Measurements from ENCODE around the gene SBSN. TPM values are rescaled to one million over a fixed set of nuclear protein-coding genes. Genes with fewer than 3 reads are reported as not detected.

Gene SBSN
- total and polyA plus RNA-seq, 10 of the 15 experiments (the other 5 are each of a cell fraction or from before 2014, with no cell fraction given), result 0.09 TPM; not detected in 9

DNA sequence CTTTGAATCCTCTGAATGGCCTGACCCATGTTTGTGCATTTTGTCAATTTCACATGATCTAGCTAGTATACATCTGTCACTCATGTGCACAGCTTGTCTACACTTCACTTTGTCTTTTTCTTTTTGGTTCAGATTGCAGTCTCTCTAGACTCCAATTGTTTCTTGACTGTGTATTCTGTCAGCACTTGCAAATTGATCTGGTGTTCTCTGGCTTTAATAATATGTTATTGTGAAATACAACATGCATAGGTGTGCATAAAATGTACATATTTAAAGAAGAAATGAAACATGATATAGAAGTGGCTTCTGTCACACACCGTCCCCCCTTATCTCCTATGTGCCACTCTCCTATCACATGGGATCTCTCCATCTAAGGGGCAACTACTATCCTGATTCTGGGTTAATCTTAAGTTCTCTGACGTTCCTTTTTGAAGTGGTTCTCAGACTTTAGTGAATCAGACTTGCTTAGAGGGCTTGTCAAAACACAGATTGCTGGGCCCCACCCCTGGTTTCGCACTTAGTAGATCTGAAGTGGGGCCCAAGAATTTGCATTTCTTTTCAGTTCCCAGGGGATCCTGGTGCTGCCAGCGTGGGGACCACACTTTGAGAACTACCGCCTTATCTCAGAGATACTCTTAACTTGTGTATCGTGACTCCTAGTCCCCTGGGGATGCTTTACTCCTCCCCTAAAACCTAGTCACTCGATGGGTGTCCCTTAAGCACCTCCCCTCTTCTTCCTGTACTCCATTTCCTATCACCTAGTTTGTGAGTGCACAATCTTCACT, 43.7 kb downstream of the SBSN start:
- ChIA-PET RAD21 (ENCODE audit: unreplicated experiment) (interaction anchor here (0.7 to 2.1 kb wide), 6 partner anchors 10 to 210 kb away, joined by 3 to 8 read pairs (median 4); no protein-coding TSS in a partner anchor), POLR2A (interaction anchor here (0.6 to 0.8 kb wide), 3 partner anchors 13 to 60 kb away, joined by 3 to 4 read pairs (median 3); no protein-coding TSS in a partner anchor), SMC1A (ENCODE audit: uncharacterized antibody, unreplicated experiment) (interaction anchor here (0.6 to 4.1 kb wide), 8 partner anchors 9 to 161 kb away, joined by 3 to 21 read pairs (median 4); no protein-coding TSS in a partner anchor), CTCF (interaction anchor here (1.0 to 5.4 kb wide), 3 partner anchors 11 to 131 kb away, joined by 3 to 55 read pairs (median 6); no protein-coding TSS in a partner anchor)
- intact Hi-C loops (cut with micrococcal nuclease; ENCODE audit: unreplicated experiment) (no loop called here), in situ Hi-C loops (cut with MboI) (no loop called here)
- Histone ChIP-seq H3K27me3 (replicated peaks in 1 of 2; ENCODE audit: control insufficient read depth in 2 of 2, insufficient read depth in 2 of 2, low read length in 1 of 2) (no peaks in the 10 kb centered on the region), H3K9me3 (replicated peaks; ENCODE audit: control insufficient read depth, insufficient read depth, low read length) (no peaks in the 10 kb centered on the region), H3K27ac (ENCODE audit: control insufficient read depth, insufficient read depth) (0 out of 2 replicates have a peak overlapping the region, but pooled peaks have one; percentile 17), H3K4me2 (ENCODE audit: control insufficient read depth, insufficient read depth) (peak overlapping the region; percentile 32; the same call in 1 of the 2 replicates), H3K4me1 (ENCODE audit: control insufficient read depth, insufficient read depth, low read length) (peaks cover 14% of the 10 kb centered on the region), H3K4me3 (no peak overlapping the region), H3K9ac (ENCODE audit: control insufficient read depth, insufficient read depth, low read length) (no peak overlapping the region), H2AFZ (ENCODE audit: control insufficient read depth, low read depth, low read length) (peak overlapping the region; percentile 75), H3K79me2 (ENCODE audit: control insufficient read depth, insufficient read depth, low read length) (no peaks in the 10 kb centered on the region), H3K36me3 (ENCODE audit: control insufficient read depth in 2 of 2, insufficient read depth in 2 of 2, low read length in 1 of 2) (no peaks in the 10 kb centered on the region), H4K20me1 (ENCODE audit: control insufficient read depth, insufficient read depth) (no peaks in the 10 kb centered on the region)
- BruUV-seq (replicated peaks), result no TSS peak
- WGBS (ENCODE audit: insufficient coverage, insufficient replicate concordance, low lambda C conversion rate, missing lambda C conversion rate), result 1% methylated on average over 7 of the region's 7 CpGs
- FAIRE-seq (peak; percentile 94), DNase-seq (ENCODE audit: low read depth, low spot score) (peak; percentile 85), ATAC-seq (peak; percentile 99)
- TF ChIP-seq RUNX3 (IDR thresholded peaks at IDR 0.05; ENCODE audit: low read length) (peak; percentile 59), CTCF (IDR thresholded peaks at IDR 0.05 in 2 of 3, conservative IDR thresholded peaks at IDR 0.05 in 1 of 3; ENCODE audit: control insufficient read depth in 2 of 3, extremely low read depth in 1 of 3, insufficient read depth in 1 of 3, low read depth in 3 of 3, low read length in 3 of 3) (no peak), BHLHE40 (IDR thresholded peaks at IDR 0.05; ENCODE audit: borderline replicate concordance in 1 of 2, low read depth in 2 of 2, low read length in 1 of 2) (peak; percentile 69 to 80; a peak in 2 of 4 replicates), TCF12 (IDR thresholded peaks at IDR 0.05; ENCODE audit: low read depth, low read length) (peak; percentile 75), SP1 (IDR thresholded peaks at IDR 0.05; ENCODE audit: low read depth, low read length) (peak; percentile 24), NFYB (IDR thresholded peaks at IDR 0.05; ENCODE audit: insufficient read depth, low read depth, low read length) (no peak), ZSCAN29 (IDR thresholded peaks at IDR 0.05) (no peak), ATF7 (IDR thresholded peaks at IDR 0.05; ENCODE audit: low read depth) (peak; percentile 54), ZBED1 (IDR thresholded peaks at IDR 0.05; ENCODE audit: borderline replicate concordance) (peak; percentile 75; the same call in 1 of the 2 replicates), YBX1 (IDR thresholded peaks at IDR 0.05) (0 out of 2 replicates have a peak, but pooled peaks have one; percentile 71), SMAD1 (IDR thresholded peaks at IDR 0.05; ENCODE audit: low read depth, partially characterized antibody) (peak; percentile 20), HDAC6 (IDR thresholded peaks at IDR 0.05; ENCODE audit: unreplicated experiment) (no peak), CREB1 (IDR thresholded peaks at IDR 0.05; ENCODE audit: low read depth) (peak; percentile 40; the same call in 1 of the 2 replicates), ZNF24 (IDR thresholded peaks at IDR 0.05) (peak; percentile 83), RB1 (IDR thresholded peaks at IDR 0.05; ENCODE audit: borderline replicate concordance) (peak; percentile 93; the same call in 1 of the 2 replicates), RELB (IDR thresholded peaks at IDR 0.05; ENCODE audit: low read depth) (peak; percentile 57; the same call in 1 of the 2 replicates), EED (IDR thresholded peaks at IDR 0.05; ENCODE audit: low read depth) (0 out of 2 replicates have a peak, but pooled peaks have one; percentile 41), POU2F2 (IDR thresholded peaks at IDR 0.05; ENCODE audit: borderline replicate concordance, low read depth, low read length) (peak; percentile 82; the same call in 1 of the 3 replicates)
- TF ChIP-seq, protein P1, sequence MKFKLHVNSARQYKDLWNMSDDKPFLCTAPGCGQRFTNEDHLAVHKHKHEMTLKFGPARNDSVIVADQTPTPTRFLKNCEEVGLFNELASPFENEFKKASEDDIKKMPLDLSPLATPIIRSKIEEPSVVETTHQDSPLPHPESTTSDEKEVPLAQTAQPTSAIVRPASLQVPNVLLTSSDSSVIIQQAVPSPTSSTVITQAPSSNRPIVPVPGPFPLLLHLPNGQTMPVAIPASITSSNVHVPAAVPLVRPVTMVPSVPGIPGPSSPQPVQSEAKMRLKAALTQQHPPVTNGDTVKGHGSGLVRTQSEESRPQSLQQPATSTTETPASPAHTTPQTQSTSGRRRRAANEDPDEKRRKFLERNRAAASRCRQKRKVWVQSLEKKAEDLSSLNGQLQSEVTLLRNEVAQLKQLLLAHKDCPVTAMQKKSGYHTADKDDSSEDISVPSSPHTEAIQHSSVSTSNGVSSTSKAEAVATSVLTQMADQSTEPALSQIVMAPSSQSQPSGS (IDR thresholded peaks at IDR 0.05; ENCODE audit: low read length), result peak; percentile 67

Measured in GM12878 (cell line).